ENCODE measurements around the gene DCAF4L1. TPM values are rescaled to one million over a fixed set of nuclear protein-coding genes. Genes with fewer than 3 reads are reported as not detected.

DCAF4L1 gene
- total RNA-seq, 1 donor from 2014 or later, result not detected

DNA sequence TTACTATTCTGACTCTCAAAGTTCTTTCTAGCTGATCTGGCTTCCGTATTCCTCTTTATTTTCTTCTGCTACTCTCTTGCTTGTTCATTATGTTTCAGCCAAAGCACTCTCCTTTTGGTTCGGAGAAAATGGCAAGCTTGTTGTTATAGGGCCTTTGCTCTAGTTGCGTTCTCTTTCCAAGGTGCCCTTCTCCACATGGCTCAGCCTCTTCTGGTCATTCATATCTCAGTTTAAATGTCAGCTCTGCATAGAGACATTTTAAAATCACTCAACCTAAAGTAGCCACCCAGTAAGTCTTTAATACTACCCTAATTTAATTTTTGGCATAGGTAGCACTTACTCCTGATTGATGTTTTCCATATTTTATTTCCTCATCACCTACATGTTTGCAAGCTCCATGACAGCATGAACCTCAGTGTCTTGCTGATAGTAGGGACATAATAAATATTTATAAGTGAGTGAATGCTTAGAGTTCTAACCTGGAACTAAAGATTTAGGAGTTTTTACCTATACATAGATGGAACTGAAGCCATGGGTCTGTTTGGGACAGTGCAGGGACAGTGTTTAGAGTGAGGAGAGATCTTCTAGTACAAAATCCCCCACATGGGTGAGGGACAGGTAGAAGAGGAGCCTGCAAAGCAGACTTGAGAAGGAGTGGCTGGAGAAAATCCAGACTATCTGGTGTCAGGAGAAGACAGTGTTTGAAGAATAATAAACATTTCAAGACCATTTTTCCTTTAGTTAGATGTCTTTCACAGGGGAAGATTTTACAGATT is 26.6 kb downstream of the DCAF4L1 start:
- no peak overlapping the region for H3K4me3 ChIP-seq
- no peaks in the 10 kb centered on the region for H3K27me3 ChIP-seq
- H3K36me3 ChIP-seq, result no peaks in the 10 kb centered on the region
- no peak for DNase-seq (ENCODE audit: extremely low spot score in 2 of 2)
- H3K4me1 ChIP-seq, result no peaks in the 10 kb centered on the region
- intact Hi-C loops (cut with DNase I), result no loop called here
- TF ChIP-seq POLR2AphosphoS5 (IDR thresholded peaks at IDR 0.05; ENCODE audit: insufficient read depth in 1 of 2, low read depth in 1 of 2), result no peak
- no peak for TF ChIP-seq POLR2A (IDR thresholded peaks at IDR 0.05)
- TF ChIP-seq, protein P1, sequence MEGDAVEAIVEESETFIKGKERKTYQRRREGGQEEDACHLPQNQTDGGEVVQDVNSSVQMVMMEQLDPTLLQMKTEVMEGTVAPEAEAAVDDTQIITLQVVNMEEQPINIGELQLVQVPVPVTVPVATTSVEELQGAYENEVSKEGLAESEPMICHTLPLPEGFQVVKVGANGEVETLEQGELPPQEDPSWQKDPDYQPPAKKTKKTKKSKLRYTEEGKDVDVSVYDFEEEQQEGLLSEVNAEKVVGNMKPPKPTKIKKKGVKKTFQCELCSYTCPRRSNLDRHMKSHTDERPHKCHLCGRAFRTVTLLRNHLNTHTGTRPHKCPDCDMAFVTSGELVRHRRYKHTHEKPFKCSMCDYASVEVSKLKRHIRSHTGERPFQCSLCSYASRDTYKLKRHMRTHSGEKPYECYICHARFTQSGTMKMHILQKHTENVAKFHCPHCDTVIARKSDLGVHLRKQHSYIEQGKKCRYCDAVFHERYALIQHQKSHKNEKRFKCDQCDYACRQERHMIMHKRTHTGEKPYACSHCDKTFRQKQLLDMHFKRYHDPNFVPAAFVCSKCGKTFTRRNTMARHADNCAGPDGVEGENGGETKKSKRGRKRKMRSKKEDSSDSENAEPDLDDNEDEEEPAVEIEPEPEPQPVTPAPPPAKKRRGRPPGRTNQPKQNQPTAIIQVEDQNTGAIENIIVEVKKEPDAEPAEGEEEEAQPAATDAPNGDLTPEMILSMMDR (IDR thresholded peaks at IDR 0.05), result no peak
- H3K27ac ChIP-seq, result no peak overlapping the region
- no peaks in the 10 kb centered on the region for H3K9me3 ChIP-seq

DNA sequence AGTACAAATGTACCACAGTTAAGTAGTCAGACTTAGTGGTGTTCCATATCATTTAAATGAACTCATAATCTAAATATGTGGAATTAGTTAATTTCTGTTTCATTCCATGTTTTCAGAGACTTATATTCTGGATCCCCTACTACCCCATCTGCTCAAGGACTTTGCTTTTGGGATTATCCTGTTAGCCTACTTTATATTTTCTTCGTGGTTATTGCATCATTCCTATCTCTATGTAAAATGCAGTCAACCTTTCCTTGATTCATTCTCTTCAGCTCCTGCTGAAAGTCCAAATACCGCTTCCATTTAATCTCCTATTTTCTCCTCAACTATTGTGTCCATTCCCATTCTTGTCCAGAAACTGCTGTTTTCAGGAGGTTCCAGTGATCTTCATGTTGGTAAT is 33.9 kb downstream of the DCAF4L1 start:
- DNase-seq (ENCODE audit: extremely low spot score in 2 of 2), result no peak
- Histone ChIP-seq H3K4me1 (no peaks in the 10 kb centered on the region), H3K36me3 (no peaks in the 10 kb centered on the region), H3K9me3 (no peaks in the 10 kb centered on the region), H3K27ac (no peak overlapping the region), H3K4me3 (no peak overlapping the region), H3K27me3 (no peaks in the 10 kb centered on the region)
- TF ChIP-seq, protein P1 (IDR thresholded peaks at IDR 0.05), result no peak
- no peak for TF ChIP-seq POLR2A (IDR thresholded peaks at IDR 0.05)
- no peak for TF ChIP-seq POLR2AphosphoS5 (IDR thresholded peaks at IDR 0.05; ENCODE audit: insufficient read depth in 1 of 2, low read depth in 1 of 2)
- intact Hi-C loops (cut with DNase I), result no loop called here

DNA sequence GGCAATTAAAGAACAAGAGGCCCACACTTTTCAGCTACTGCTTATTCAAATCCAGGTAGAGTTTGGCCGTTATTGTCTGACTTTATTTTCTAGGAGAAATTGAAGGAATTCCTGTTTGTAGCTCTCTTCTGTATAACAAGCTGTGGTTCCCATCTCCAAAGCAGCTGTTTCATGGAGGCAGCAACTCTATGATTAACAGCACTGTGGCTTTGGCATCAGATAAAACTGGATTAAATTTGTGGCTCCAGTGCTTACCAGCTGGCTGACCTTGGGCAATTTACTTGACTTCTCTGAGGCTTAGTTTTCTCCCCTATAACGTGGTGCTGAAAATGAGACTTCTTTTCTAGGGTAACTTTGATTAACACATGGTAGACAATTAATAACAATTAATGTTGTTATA is 36.9 kb downstream of the DCAF4L1 start:
- TF ChIP-seq POLR2A (IDR thresholded peaks at IDR 0.05) (no peak), POLR2AphosphoS5 (IDR thresholded peaks at IDR 0.05; ENCODE audit: insufficient read depth in 1 of 2, low read depth in 1 of 2) (no peak)
- TF ChIP-seq, protein P1 (IDR thresholded peaks at IDR 0.05), result no peak
- intact Hi-C loops (cut with DNase I), result no loop called here
- H3K9me3 ChIP-seq, result no peaks in the 10 kb centered on the region
- H3K4me3 ChIP-seq, result no peak overlapping the region
- no peak overlapping the region for H3K27ac ChIP-seq
- no peaks in the 10 kb centered on the region for H3K4me1 ChIP-seq
- peaks cover 0 to 12% of the 10 kb centered on the region in 2 donors for H3K36me3 ChIP-seq
- DNase-seq (ENCODE audit: extremely low spot score in 2 of 2), result no peak
- no peaks in the 10 kb centered on the region for H3K27me3 ChIP-seq

Other genes with a start within 250 kb of the DCAF4L1 start
- 0.49 TPM for gene PHOX2B, start 233.0 kb upstream of the DCAF4L1 start, total RNA-seq
- gene TMEM33, start 46.3 kb upstream of the DCAF4L1 start, total RNA-seq, result 44.4 TPM
- gene SLC30A9, start 8.8 kb downstream of the DCAF4L1 start, total RNA-seq, result 50.3 TPM
- not detected for gene BEND4, start 170.9 kb downstream of the DCAF4L1 start, total RNA-seq

All from vagina (tissue), 2 donors.